ENCODE data around the gene P3H3.
"Not testable (repeated sequence)": the region's sequence is repeated elsewhere in the genome, so short reads cannot be mapped to it uniquely, and the experiment has no call there.

The P3H3 gene

DNA sequence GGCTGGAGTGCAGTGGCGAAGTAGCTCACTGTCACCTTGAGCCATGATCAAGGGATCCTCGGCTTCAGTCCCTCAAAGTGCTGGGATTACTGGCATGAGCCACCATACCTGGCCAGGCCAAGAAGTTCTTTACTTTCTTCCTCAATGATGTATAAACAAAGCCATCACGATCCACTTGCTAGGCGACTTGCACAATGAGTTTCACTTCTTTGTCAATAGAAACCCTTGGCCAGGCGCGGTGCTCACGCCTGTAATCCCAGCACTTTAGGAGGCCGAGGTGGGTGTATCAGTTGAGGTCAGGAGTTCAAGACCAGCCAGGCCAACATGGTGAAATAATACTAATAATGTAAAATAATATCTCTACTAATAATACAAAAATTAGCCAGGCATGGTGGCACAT, 59.3 kb downstream of the P3H3 start:
- no peak for DNase-seq (ENCODE audit: low spot score)
- FAIRE-seq: no peak

DNA sequence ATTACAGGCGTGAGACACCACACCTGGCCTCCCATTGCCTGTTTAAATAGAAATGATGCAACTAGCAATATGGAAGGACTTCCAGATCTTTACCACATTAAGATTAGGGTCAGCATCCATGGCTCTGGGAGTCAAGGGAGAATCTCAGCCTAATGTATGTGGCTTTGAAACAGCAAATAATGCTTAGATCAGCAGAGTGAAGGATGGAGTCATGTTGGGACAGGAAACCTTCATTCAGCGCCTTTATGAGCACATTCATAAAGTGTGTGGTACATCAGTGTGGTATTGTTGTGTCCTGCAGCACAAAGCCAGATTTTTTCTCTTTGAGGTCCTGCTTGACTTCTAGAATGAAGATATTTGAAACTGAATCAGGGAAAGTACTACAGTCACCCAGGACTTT, 60.2 kb downstream of the P3H3 start:
- FAIRE-seq: no peak

DNA sequence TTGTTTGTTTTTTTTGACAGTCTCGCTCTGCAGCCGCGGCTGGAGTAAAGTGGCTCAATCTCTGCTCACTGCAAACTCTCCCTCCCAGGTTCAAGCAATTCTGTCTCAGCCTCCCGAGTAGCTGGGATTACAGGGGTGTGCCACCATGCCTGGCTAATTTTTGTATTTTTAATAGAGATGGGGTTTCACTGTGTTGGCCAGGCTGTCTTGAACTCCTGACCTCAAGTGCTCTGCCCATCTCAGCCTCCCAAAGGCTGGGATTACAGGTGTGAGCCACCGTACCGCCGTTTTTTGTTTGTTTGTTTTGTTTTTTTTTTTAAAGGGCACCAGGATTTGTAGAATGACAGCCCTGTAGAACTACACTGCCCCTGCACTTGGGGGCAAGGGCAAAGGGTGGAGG, 60.6 kb downstream of the P3H3 start:
- not testable (repeated sequence) for DNase-seq (ENCODE audit: low spot score); FAIRE-seq

More for the DNA sequence above, 60.2 kb downstream of the P3H3 start:
- DNase-seq (ENCODE audit: low spot score): no peak

All from urothelium cell line (cell line).